ENCODE data around the gene CHST7. TPM values are rescaled to one million over a fixed set of nuclear protein-coding genes. Genes with fewer than 3 reads are reported as not detected.
A peak's percentile ranks its signal among the peaks of the same experiment; 100 is the strongest.

CHST7 gene
- total and polyA plus RNA-seq, 2 of the 13 experiments (the other 11 are each of a cell fraction or from before 2014, with no cell fraction given) = 2.4 to 5.2 TPM

DNA sequence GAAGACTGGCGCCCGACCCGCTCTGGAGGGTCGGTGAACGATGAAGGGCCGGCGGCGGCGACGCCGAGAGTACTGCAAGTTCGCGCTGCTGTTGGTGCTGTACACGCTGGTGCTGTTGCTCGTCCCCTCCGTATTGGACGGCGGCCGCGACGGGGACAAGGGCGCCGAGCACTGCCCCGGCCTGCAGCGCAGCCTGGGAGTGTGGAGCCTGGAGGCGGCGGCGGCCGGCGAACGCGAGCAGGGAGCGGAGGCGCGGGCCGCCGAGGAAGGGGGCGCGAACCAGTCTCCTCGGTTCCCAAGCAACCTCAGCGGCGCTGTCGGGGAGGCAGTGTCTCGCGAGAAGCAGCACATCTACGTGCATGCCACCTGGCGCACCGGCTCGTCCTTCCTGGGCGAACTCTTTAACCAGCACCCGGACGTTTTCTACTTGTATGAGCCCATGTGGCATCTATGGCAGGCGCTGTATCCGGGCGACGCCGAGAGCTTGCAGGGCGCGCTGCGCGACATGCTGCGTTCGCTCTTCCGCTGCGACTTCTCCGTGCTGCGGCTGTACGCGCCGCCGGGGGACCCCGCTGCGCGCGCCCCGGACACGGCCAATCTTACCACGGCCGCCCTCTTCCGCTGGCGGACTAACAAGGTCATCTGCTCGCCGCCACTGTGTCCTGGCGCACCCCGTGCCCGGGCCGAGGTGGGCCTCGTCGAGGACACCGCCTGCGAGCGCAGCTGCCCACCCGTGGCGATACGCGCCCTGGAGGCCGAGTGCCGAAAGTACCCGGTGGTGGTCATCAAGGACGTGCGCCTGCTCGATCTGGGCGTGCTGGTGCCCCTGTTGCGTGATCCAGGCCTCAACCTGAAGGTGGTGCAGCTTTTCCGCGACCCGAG lies 568 bp downstream of the CHST7 start (continued):
- TF ChIP-seq, protein P1, sequence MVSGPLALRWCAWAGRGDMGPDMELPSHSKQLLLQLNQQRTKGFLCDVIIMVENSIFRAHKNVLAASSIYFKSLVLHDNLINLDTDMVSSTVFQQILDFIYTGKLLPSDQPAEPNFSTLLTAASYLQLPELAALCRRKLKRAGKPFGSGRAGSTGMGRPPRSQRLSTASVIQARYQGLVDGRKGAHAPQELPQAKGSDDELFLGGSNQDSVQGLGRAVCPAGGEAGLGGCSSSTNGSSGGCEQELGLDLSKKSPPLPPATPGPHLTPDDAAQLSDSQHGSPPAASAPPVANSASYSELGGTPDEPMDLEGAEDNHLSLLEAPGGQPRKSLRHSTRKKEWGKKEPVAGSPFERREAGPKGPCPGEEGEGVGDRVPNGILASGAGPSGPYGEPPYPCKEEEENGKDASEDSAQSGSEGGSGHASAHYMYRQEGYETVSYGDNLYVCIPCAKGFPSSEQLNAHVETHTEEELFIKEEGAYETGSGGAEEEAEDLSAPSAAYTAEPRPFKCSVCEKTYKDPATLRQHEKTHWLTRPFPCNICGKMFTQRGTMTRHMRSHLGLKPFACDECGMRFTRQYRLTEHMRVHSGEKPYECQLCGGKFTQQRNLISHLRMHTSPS (CRISPR knock-in tag; IDR thresholded peaks at IDR 0.05; ENCODE audit: low read depth) = peak; percentile 59; the same call in 1 of the 2 replicates
- TF ChIP-seq, protein P2, sequence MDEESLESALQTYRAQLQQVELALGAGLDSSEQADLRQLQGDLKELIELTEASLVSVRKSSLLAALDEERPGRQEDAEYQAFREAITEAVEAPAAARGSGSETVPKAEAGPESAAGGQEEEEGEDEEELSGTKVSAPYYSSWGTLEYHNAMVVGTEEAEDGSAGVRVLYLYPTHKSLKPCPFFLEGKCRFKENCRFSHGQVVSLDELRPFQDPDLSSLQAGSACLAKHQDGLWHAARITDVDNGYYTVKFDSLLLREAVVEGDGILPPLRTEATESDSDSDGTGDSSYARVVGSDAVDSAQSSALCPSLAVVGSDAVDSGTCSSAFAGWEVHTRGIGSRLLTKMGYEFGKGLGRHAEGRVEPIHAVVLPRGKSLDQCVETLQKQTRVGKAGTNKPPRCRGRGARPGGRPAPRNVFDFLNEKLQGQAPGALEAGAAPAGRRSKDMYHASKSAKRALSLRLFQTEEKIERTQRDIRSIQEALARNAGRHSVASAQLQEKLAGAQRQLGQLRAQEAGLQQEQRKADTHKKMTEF (CRISPR knock-in tag; IDR thresholded peaks at IDR 0.05) = peak; percentile 29; the same call in 1 of the 2 replicates
- TF ChIP-seq LCORL (IDR thresholded peaks at IDR 0.05) = no peak
- no peak for TF ChIP-seq LCORL (CRISPR knock-in tag; IDR thresholded peaks at IDR 0.05)
- TF ChIP-seq RBFOX2 (IDR thresholded peaks at IDR 0.05; ENCODE audit: low read depth, low read length) = peak; percentile 59; the same call in 1 of the 2 replicates
- TF ChIP-seq, protein P3, sequence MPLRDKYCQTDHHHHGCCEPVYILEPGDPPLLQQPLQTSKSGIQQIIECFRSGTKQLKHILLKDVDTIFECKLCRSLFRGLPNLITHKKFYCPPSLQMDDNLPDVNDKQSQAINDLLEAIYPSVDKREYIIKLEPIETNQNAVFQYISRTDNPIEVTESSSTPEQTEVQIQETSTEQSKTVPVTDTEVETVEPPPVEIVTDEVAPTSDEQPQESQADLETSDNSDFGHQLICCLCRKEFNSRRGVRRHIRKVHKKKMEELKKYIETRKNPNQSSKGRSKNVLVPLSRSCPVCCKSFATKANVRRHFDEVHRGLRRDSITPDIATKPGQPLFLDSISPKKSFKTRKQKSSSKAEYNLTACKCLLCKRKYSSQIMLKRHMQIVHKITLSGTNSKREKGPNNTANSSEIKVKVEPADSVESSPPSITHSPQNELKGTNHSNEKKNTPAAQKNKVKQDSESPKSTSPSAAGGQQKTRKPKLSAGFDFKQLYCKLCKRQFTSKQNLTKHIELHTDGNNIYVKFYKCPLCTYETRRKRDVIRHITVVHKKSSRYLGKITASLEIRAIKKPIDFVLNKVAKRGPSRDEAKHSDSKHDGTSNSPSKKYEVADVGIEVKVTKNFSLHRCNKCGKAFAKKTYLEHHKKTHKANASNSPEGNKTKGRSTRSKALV (CRISPR knock-in tag; IDR thresholded peaks at IDR 0.05) = peak; percentile 72; the same call in 1 of the 2 replicates
- TF ChIP-seq, protein P4, sequence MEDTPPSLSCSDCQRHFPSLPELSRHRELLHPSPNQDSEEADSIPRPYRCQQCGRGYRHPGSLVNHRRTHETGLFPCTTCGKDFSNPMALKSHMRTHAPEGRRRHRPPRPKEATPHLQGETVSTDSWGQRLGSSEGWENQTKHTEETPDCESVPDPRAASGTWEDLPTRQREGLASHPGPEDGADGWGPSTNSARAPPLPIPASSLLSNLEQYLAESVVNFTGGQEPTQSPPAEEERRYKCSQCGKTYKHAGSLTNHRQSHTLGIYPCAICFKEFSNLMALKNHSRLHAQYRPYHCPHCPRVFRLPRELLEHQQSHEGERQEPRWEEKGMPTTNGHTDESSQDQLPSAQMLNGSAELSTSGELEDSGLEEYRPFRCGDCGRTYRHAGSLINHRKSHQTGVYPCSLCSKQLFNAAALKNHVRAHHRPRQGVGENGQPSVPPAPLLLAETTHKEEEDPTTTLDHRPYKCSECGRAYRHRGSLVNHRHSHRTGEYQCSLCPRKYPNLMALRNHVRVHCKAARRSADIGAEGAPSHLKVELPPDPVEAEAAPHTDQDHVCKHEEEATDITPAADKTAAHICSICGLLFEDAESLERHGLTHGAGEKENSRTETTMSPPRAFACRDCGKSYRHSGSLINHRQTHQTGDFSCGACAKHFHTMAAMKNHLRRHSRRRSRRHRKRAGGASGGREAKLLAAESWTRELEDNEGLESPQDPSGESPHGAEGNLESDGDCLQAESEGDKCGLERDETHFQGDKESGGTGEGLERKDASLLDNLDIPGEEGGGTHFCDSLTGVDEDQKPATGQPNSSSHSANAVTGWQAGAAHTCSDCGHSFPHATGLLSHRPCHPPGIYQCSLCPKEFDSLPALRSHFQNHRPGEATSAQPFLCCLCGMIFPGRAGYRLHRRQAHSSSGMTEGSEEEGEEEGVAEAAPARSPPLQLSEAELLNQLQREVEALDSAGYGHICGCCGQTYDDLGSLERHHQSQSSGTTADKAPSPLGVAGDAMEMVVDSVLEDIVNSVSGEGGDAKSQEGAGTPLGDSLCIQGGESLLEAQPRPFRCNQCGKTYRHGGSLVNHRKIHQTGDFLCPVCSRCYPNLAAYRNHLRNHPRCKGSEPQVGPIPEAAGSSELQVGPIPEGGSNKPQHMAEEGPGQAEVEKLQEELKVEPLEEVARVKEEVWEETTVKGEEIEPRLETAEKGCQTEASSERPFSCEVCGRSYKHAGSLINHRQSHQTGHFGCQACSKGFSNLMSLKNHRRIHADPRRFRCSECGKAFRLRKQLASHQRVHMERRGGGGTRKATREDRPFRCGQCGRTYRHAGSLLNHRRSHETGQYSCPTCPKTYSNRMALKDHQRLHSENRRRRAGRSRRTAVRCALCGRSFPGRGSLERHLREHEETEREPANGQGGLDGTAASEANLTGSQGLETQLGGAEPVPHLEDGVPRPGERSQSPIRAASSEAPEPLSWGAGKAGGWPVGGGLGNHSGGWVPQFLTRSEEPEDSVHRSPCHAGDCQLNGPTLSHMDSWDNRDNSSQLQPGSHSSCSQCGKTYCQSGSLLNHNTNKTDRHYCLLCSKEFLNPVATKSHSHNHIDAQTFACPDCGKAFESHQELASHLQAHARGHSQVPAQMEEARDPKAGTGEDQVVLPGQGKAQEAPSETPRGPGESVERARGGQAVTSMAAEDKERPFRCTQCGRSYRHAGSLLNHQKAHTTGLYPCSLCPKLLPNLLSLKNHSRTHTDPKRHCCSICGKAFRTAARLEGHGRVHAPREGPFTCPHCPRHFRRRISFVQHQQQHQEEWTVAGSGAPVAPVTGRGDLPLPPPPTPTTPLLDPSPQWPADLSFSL (CRISPR knock-in tag; IDR thresholded peaks at IDR 0.05) = 0 out of 2 replicates have a peak, but pooled peaks have one; percentile 23
- TF ChIP-seq SATB2 (CRISPR knock-in tag; IDR thresholded peaks at IDR 0.05) = no peak
- TF ChIP-seq HOXD1 (CRISPR knock-in tag; IDR thresholded peaks at IDR 0.05) = no peak
- 0 out of 2 replicates have a peak, but pooled peaks have one; percentile 41 for TF ChIP-seq HES4 (CRISPR knock-in tag; IDR thresholded peaks at IDR 0.05; ENCODE audit: borderline replicate concordance)
- peak; percentile 60; the same call in 1 of the 2 replicates for TF ChIP-seq GABPB1 (CRISPR knock-in tag; IDR thresholded peaks at IDR 0.05)
- TF ChIP-seq, protein P5, sequence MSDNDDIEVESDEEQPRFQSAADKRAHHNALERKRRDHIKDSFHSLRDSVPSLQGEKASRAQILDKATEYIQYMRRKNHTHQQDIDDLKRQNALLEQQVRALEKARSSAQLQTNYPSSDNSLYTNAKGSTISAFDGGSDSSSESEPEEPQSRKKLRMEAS (IDR thresholded peaks at IDR 0.05) = peak; percentile 78
- peak; percentile 53; the same call in 1 of the 2 replicates for TF ChIP-seq KDM5B (CRISPR knock-in tag; IDR thresholded peaks at IDR 0.05; ENCODE audit: borderline replicate concordance)
- TF ChIP-seq, protein P6, sequence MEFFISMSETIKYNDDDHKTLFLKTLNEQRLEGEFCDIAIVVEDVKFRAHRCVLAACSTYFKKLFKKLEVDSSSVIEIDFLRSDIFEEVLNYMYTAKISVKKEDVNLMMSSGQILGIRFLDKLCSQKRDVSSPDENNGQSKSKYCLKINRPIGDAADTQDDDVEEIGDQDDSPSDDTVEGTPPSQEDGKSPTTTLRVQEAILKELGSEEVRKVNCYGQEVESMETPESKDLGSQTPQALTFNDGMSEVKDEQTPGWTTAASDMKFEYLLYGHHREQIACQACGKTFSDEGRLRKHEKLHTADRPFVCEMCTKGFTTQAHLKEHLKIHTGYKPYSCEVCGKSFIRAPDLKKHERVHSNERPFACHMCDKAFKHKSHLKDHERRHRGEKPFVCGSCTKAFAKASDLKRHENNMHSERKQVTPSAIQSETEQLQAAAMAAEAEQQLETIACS (CRISPR knock-in tag; IDR thresholded peaks at IDR 0.05) = peak; percentile 52; the same call in 1 of the 2 replicates

Data from HepG2 (cell line).